IMR-90 (cell line): Measurements from ENCODE around the gene HSBP1L1. TPM values are rescaled to one million over a fixed set of nuclear protein-coding genes. Genes with fewer than 3 reads are reported as not detected.
A peak's percentile ranks its signal among the peaks of the same experiment; 100 is the strongest.

Experiments used
- ATAC-seq: fragments of 200-7000 bp; cut with Tn5 transposase; 2 replicates; pipeline ENCODE4 v1.9.1; 2020; ENCODE audit warnings: low read depth, mild to moderate bottlenecking, moderate library complexity
- BruUV-seq: library from RNA; stranded (reverse); fragments of 400-500 nt; replicated peaks from 2 replicates; lab custom pipeline; 2021; lab: Mats Ljungman, UMichigan
- CTCF ChIA-PET: fragments of 300-600 bp; formaldehyde crosslinking; extraction: SDS; loops from one replicate; lab custom pipeline; 2021; ENCODE audit warnings: antibody characterized with exemption; lab: Yijun Ruan, JAX
- POLR2A ChIA-PET: fragments of 300-600 bp; sonication (Branson Sonifier 250); formaldehyde crosslinking; loops from one replicate; lab custom pipeline; 2022; ENCODE audit warnings: antibody characterized with exemption; ENCODE audit not compliant: unreplicated experiment; lab: Charles Lee
- DNase-seq: peaks from one replicate; pipeline ENCODE4 v3.0.0; 2013
- H2AFZ ChIP-seq: replicated peaks from 2 replicates; pipeline ENCODE3; 2013; ENCODE audit warnings: low read length, mild to moderate bottlenecking; ENCODE audit not compliant: poor library complexity
- H2AK5ac ChIP-seq: 2 replicates; pipeline ENCODE4 v1.6.1; 2013; ENCODE audit warnings: low read depth, low read length, inconsistent platforms
- H2AK9ac ChIP-seq: replicated peaks from 2 replicates; pipeline ENCODE3; 2013; ENCODE audit warnings: mild to moderate bottlenecking, low read depth, low read length, moderate library complexity; ENCODE audit not compliant: poor library complexity
- H2BK120ac ChIP-seq: 2 replicates; pipeline ENCODE4 v1.6.1; 2013; ENCODE audit warnings: low read depth, low read length, inconsistent platforms
- H2BK15ac ChIP-seq: 3 replicates; pipeline ENCODE4 v1.6.1; 2013; ENCODE audit warnings: low read depth, low read length, inconsistent platforms
- H2BK20ac ChIP-seq: 2 replicates; pipeline ENCODE4 v1.6.1; 2013; ENCODE audit warnings: low read depth, mild to moderate bottlenecking, inconsistent platforms, low read length, moderate library complexity
- H2BK5ac ChIP-seq: 2 replicates; pipeline ENCODE4 v1.6.1; 2013; ENCODE audit warnings: mild to moderate bottlenecking, low read depth, low read length, inconsistent platforms; ENCODE audit not compliant: poor library complexity, severe bottlenecking
- H3K14ac ChIP-seq: replicated peaks from 2 replicates; pipeline ENCODE4 v1.6.1; 2013; ENCODE audit warnings: low read depth, low read length, inconsistent platforms
- H3K18ac ChIP-seq: 2 replicates; pipeline ENCODE4 v1.6.1; 2013; ENCODE audit warnings: low read depth, low read length, control low read depth
- H3K23ac ChIP-seq: 2 replicates; pipeline ENCODE4 v1.6.1; 2013; ENCODE audit warnings: low read depth, low read length, inconsistent platforms
- H3K27ac ChIP-seq: 2 replicates; pipeline ENCODE4 v1.5.1; 2013; ENCODE audit warnings: mild to moderate bottlenecking, control low read depth, low read length; ENCODE audit not compliant: insufficient read depth
- H3K27me3 ChIP-seq: 2 replicates; pipeline ENCODE4 v1.6.1; 2013; ENCODE audit warnings: low read length; ENCODE audit not compliant: control insufficient read depth, insufficient read depth
- H3K36me3 ChIP-seq: 2 replicates; pipeline ENCODE4 v1.6.1; 2013; ENCODE audit warnings: low read length, mixed read lengths; ENCODE audit not compliant: control insufficient read depth, insufficient read depth
- H3K4ac ChIP-seq: 2 replicates; pipeline ENCODE4 v1.6.1; 2013; ENCODE audit warnings: low read depth, low read length, inconsistent platforms
- H3K4me1 ChIP-seq: 2 replicates; pipeline ENCODE4 v1.6.1; 2013; ENCODE audit warnings: low read length, mixed read lengths; ENCODE audit not compliant: control insufficient read depth, insufficient read depth
- H3K4me2 ChIP-seq: 2 replicates; pipeline ENCODE4 v1.6.1; 2013; ENCODE audit warnings: low read depth, mild to moderate bottlenecking, control low read depth, low read length, moderate library complexity
- H3K4me3 ChIP-seq: 2 replicates; pipeline ENCODE4 v1.5.1; 2013; ENCODE audit warnings: low read depth, mild to moderate bottlenecking, control low read depth, low read length, moderate library complexity; ENCODE audit not compliant: insufficient read depth
- H3K56ac ChIP-seq: 2 replicates; pipeline ENCODE4 v1.6.1; 2013; ENCODE audit warnings: low read length, inconsistent platforms; ENCODE audit not compliant: insufficient read depth; ENCODE audit errors: extremely low read depth
- H3K79me1 ChIP-seq, 2 experiments: 2 replicates each; pipeline ENCODE4 v1.6.1; 2013; ENCODE audit warnings: low read length in 2 of 2, inconsistent platforms in 1 of 2, low read depth in 1 of 2
- H3K9ac ChIP-seq: 2 replicates; pipeline ENCODE4 v1.6.1; 2013; ENCODE audit warnings: low read depth, low read length, control low read depth
- H3K9me1 ChIP-seq: 2 replicates; pipeline ENCODE4 v1.6.1; 2013; ENCODE audit warnings: low read length, inconsistent platforms; ENCODE audit not compliant: insufficient read depth
- H3K9me3 ChIP-seq: 2 replicates; pipeline ENCODE4 v1.6.1; 2013; ENCODE audit warnings: low read length; ENCODE audit not compliant: control insufficient read depth, insufficient read depth
- H4K20me1 ChIP-seq: 2 replicates; pipeline ENCODE4 v1.6.1; 2013; ENCODE audit warnings: low read length, inconsistent platforms; ENCODE audit not compliant: insufficient read depth
- H4K5ac ChIP-seq: 2 replicates; pipeline ENCODE4 v1.6.1; 2013; ENCODE audit warnings: mild to moderate bottlenecking, low read depth, low read length, control low read depth
- H4K8ac ChIP-seq, 2 experiments: 2 replicates each; pipeline ENCODE4 v1.6.1; 2013; ENCODE audit warnings: low read depth in 2 of 2, low read length in 2 of 2, control low read depth in 1 of 2, inconsistent platforms in 1 of 2
- H4K91ac ChIP-seq: 2 replicates; pipeline ENCODE4 v1.6.1; 2013; ENCODE audit warnings: low read depth, low read length, inconsistent platforms; ENCODE audit not compliant: insufficient read depth
- MAZ ChIP-seq: IDR thresholded peaks from 2 replicates; pipeline ENCODE4 v1.6.1; 2012; ENCODE audit warnings: low read depth, mild to moderate bottlenecking, low read length, improper control_type of control experiment, moderate library complexity, borderline replicate concordance
- RFX5 ChIP-seq: IDR thresholded peaks from 2 replicates; pipeline ENCODE4 v1.8.0; 2012; ENCODE audit warnings: low read depth, mild to moderate bottlenecking, low read length, moderate library complexity
- WGBS, 2 experiments: methylation state at CpG; one replicate each; pipeline versions ENCODE4 v1.1.5 to v1.1.7; 2013; ENCODE audit warnings: missing lambda C conversion rate in 2 of 2; ENCODE audit not compliant: insufficient read length in 1 of 2; ENCODE audit errors: extremely low coverage in 2 of 2; 5-methylcytosine and 5-hydroxymethylcytosine counted together
- dilution Hi-C: fragments of 300-500 bp; cut with HindIII; formaldehyde crosslinking; loops from one replicate; pipeline ENCODE4 v1.14.3; 2018; ENCODE audit warnings: low sequenced_read_pairs; ENCODE audit not compliant: unreplicated experiment
- in situ Hi-C: fragments of 300-500 bp; cut with MboI; formaldehyde crosslinking; loops from 3 replicates; pipeline ENCODE4 v1.14.3; 2019; ENCODE audit warnings: low sequenced_read_pairs, inconsistent platforms, mixed read lengths
- intact Hi-C: fragments of 100-400 bp; cut with micrococcal nuclease; formaldehyde crosslinking; loops from 2 replicates; pipeline ENCODE4 v1.10.0; 2022
- polyA plus RNA-seq, 3 experiments: library from polyadenylated mRNA; depleted of rRNA; stranded (reverse); fragments of >200 nt; gene quantifications; 2 replicates each; pipeline ENCODE4 v1.2.3, GENCODE V29; 2012; ENCODE audit warnings: low replicate concordance in 1 of 3
- total RNA-seq: library from RNA; depleted of rRNA; stranded (reverse); fragments of >200 nt; gene quantifications from 2 replicates; pipeline ENCODE4 v1.2.3, GENCODE V29; 2012

The HSBP1L1 gene
- total and polyA plus RNA-seq, 2 of the 4 experiments (the other 2 are of a cell fraction): 8.6 to 18.0 TPM

GRCh38 chr18:79950515-79951341 lies 13.7 kb upstream of the HSBP1L1 start:
- ChIA-PET CTCF (interaction anchor here (1.1 kb wide), 1 partner anchor 13 kb away, joined by 3 read pairs; the partner anchor contains the start of gene HSBP1L1), POLR2A (no interaction called here)
- Histone ChIP-seq H3K9me3 (no peaks in the 10 kb centered on the region), H3K4me2 (peak overlapping the region; percentile 75), H3K27ac (peak overlapping the region; percentile 2), H3K9ac (peak overlapping the region; percentile 44), H3K18ac (no peak overlapping the region), H4K5ac (no peak overlapping the region), H3K56ac (no peak overlapping the region; the same call in 1 of the 2 replicates), H4K20me1 (peaks cover 45% of the 10 kb centered on the region), H2BK15ac (no peak overlapping the region), H3K14ac (peak overlapping the region; percentile 93), H3K4me3 (peak overlapping the region; percentile 59), H3K23ac (peak overlapping the region; percentile 95), H4K8ac (peak overlapping the region in 1 of 2 experiments; percentile 25; a peak in 1 of 4 replicates), H3K36me3 (peaks cover 27% of the 10 kb centered on the region), H2BK120ac (no peak overlapping the region), H2AK5ac (peak overlapping the region; percentile 43), H3K4me1 (peaks cover 12% of the 10 kb centered on the region), H3K9me1 (peaks cover 19% of the 10 kb centered on the region), H3K79me1 (peaks cover 22 to 64% of the 10 kb centered on the region in 2 experiments), H3K4ac (peak overlapping the region; percentile 73), H2AK9ac (peak overlapping the region; percentile 77), H2BK5ac (peak overlapping the region; percentile 15), H3K27me3 (no peaks in the 10 kb centered on the region), H4K91ac (no peak overlapping the region), H2BK20ac (no peak overlapping the region), H2AFZ (peak overlapping the region; percentile 82)
- WGBS, 2 experiments: 1% methylated on average over 14 of the region's 81 CpGs; no CpG with 5 or more reads in 1 of the 2 experiments
- in situ Hi-C loops: no loop called here
- BruUV-seq: no TSS peak
- dilution Hi-C loops: no loop called here
- no peak for TF ChIP-seq RFX5
- TF ChIP-seq MAZ: 0 out of 2 replicates have a peak, but pooled peaks have one; percentile 10
- DNase-seq (peak; percentile 12), ATAC-seq (peak; percentile 28)
- intact Hi-C loops: loop anchor here (5.0 kb wide), 1 partner anchor 153 kb away; the partner anchor contains the start of gene KCNG2
